ENCODE data around the gene NCAPG. TPM values are rescaled to one million over a fixed set of nuclear protein-coding genes. Genes with fewer than 3 reads are reported as not detected.
"Not testable (repeated sequence)": the region's sequence is repeated elsewhere in the genome, so short reads cannot be mapped to it uniquely, and the experiment has no call there.

The NCAPG gene
- total RNA-seq, 2 donors from 2014 or later: 0.10 to 0.74 TPM

- intact Hi-C loops (cut with DNase I); DNase-seq (ENCODE audit: low spot score): not testable (repeated sequence)
Measured at GRCh38 chr4:17861906-17862305, 51.1 kb downstream of the NCAPG start.

- intact Hi-C loops (cut with DNase I): no loop called here
- DNase-seq (ENCODE audit: low spot score): no peak
Measured at GRCh38 chr4:17865866-17866363, 55.1 kb downstream of the NCAPG start.

- intact Hi-C loops (cut with DNase I): no loop called here
- DNase-seq (ENCODE audit: low spot score): no peak
Measured at GRCh38 chr4:17866810-17867209, 56.0 kb downstream of the NCAPG start.

- intact Hi-C loops (cut with DNase I): no loop called here
- no peak for DNase-seq (ENCODE audit: low spot score)
Measured at GRCh38 chr4:17867276-17867675, 56.5 kb downstream of the NCAPG start.

GRCh38 chr4:17869327-17869726 is 58.5 kb downstream of the NCAPG start:
- no peak for DNase-seq (ENCODE audit: low spot score)
- intact Hi-C loops (cut with DNase I): no loop called here

GRCh38 chr4:17875402-17876070 is 64.8 kb downstream of the NCAPG start:
- intact Hi-C loops (cut with DNase I): no loop called here
- no peak for DNase-seq (ENCODE audit: low spot score)

- intact Hi-C loops (cut with DNase I): no loop called here
- no peak for DNase-seq (ENCODE audit: low spot score)
Measured at GRCh38 chr4:17876943-17877342, 66.2 kb downstream of the NCAPG start.

- no peak for DNase-seq (ENCODE audit: low spot score)
- intact Hi-C loops (cut with DNase I): no loop called here
Measured at GRCh38 chr4:17877661-17878060, 66.9 kb downstream of the NCAPG start.

GRCh38 chr4:17884063-17884462 is 73.3 kb downstream of the NCAPG start:
- intact Hi-C loops (cut with DNase I): no loop called here
- no peak for DNase-seq (ENCODE audit: low spot score)

GRCh38 chr4:17884511-17884910 is 73.7 kb downstream of the NCAPG start:
- no peak for DNase-seq (ENCODE audit: low spot score)
- intact Hi-C loops (cut with DNase I): no loop called here

GRCh38 chr4:17889692-17890091 is 78.9 kb downstream of the NCAPG start:
- DNase-seq (ENCODE audit: low spot score): no peak
- intact Hi-C loops (cut with DNase I): no loop called here

- no peak for DNase-seq (ENCODE audit: low spot score)
- intact Hi-C loops (cut with DNase I): no loop called here
Measured at GRCh38 chr4:17894421-17894820, 83.6 kb downstream of the NCAPG start.

Other genes starting within 250 kb of the NCAPG start
- gene LAP3, start 233.8 kb upstream of the NCAPG start, total RNA-seq: 10 to 100 TPM; 70.4 to 72.4 TPM
- gene MED28, start 196.3 kb upstream of the NCAPG start, total RNA-seq: 10 to 100 TPM; 34.4 to 41.6 TPM
- gene FAM184B, start 29.4 kb upstream of the NCAPG start, total RNA-seq: not detected
- gene DCAF16, start 222 bp upstream of the NCAPG start, total RNA-seq: 10 to 100 TPM; 25.1 to 25.9 TPM
- gene LCORL, start 210.8 kb downstream of the NCAPG start, total RNA-seq: 10 to 100 TPM in 1 of 2 donors, 1 to 10 TPM in 1; 9.3 to 12.0 TPM

All from posterior vena cava (tissue), 2 donors.